Left kidney (tissue), 2 donors: ENCODE results near the gene TTC23. TPM values are rescaled to one million over a fixed set of nuclear protein-coding genes. Genes with fewer than 3 reads are reported as not detected.

Experiments used
- DNase-seq: peaks from one replicate; pipeline ENCODE4 v3.0.0-alpha.2; 2013
- polyA plus RNA-seq: library from polyadenylated mRNA; unstranded; fragments of 120-200 nt; gene quantifications from one replicate; pipeline ENCODE4 v1.2.1, GENCODE V29; 2013; ENCODE audit not compliant: insufficient read length

The TTC23 gene
- polyA plus RNA-seq, 1 donor, result 35.3 TPM

- no peak for DNase-seq
Measured at GRCh38 chr15:99139276-99139675, 110.1 kb downstream of the TTC23 start.

GRCh38 chr15:99138491-99138982, 110.8 kb downstream of the TTC23 start:
- DNase-seq, result no peak

GRCh38 chr15:99137877-99138276, 111.5 kb downstream of the TTC23 start:
- DNase-seq, result no peak

GRCh38 chr15:99137111-99137546, 112.3 kb downstream of the TTC23 start:
- no peak for DNase-seq

- no peak for DNase-seq
Measured at GRCh38 chr15:99135194-99135593, 114.2 kb downstream of the TTC23 start.

- no peak for DNase-seq
Measured at GRCh38 chr15:99134317-99134821, 115.0 kb downstream of the TTC23 start.

- no peak for DNase-seq
Measured at GRCh38 chr15:99132634-99133287, 116.6 kb downstream of the TTC23 start.

GRCh38 chr15:99132122-99132521, 117.3 kb downstream of the TTC23 start:
- no peak for DNase-seq

GRCh38 chr15:99131441-99132023, 117.8 kb downstream of the TTC23 start:
- DNase-seq, result no peak

GRCh38 chr15:99130765-99131440, 118.5 kb downstream of the TTC23 start:
- no peak for DNase-seq

- no peak for DNase-seq
Measured at GRCh38 chr15:99130314-99130713, 119.1 kb downstream of the TTC23 start.

- no peak for DNase-seq
Measured at GRCh38 chr15:99129644-99130043, 119.7 kb downstream of the TTC23 start.

- no peak for DNase-seq
Measured at GRCh38 chr15:99128411-99128810, 121.0 kb downstream of the TTC23 start.

- DNase-seq, result no peak
Measured at GRCh38 chr15:99127773-99128172, 121.6 kb downstream of the TTC23 start.

- no peak for DNase-seq
Measured at GRCh38 chr15:99126930-99127329, 122.5 kb downstream of the TTC23 start.

- DNase-seq, result no peak
Measured at GRCh38 chr15:99126131-99126588, 123.2 kb downstream of the TTC23 start.

- no peak for DNase-seq
Measured at GRCh38 chr15:99125061-99125891, 124.1 kb downstream of the TTC23 start.

- DNase-seq, result no peak
Measured at GRCh38 chr15:99124641-99125040, 124.7 kb downstream of the TTC23 start.

GRCh38 chr15:99123713-99124451, 125.5 kb downstream of the TTC23 start:
- DNase-seq, result peak; percentile 59

GRCh38 chr15:99122831-99123712, 126.3 kb downstream of the TTC23 start:
- DNase-seq, result no peak
